A549 (cell line): ENCODE measurements around the gene PNLDC1. TPM values are rescaled to one million over a fixed set of nuclear protein-coding genes. Genes with fewer than 3 reads are reported as not detected.
A peak's percentile ranks its signal among the peaks of the same experiment; 100 is the strongest.

Source experiments
- ATAC-seq, 2 experiments: fragments of 200-7000 bp in 1 of 2; fragments of >200 bp in 1 of 2; cut with Nextera tagmentation in 1 of 2; cut with Tn5 transposase in 1 of 2; 3 replicates each; pipeline versions ENCODE4 v1.8.0 to v1.9.1; 2018 to 2020; ENCODE audit warnings: mild to moderate bottlenecking in 1 of 2, moderate library complexity in 1 of 2
- CTCF ChIA-PET: fragments of 300-600 bp; sonication (Branson Sonifier 250); formaldehyde crosslinking; extraction: SDS; loops from one replicate; lab custom pipeline; 2021; ENCODE audit warnings: antibody characterized with exemption, inconsistent platforms; lab: Yijun Ruan, JAX
- POLR2A ChIA-PET: fragments of 350-600 bp; formaldehyde crosslinking; extraction: SDS; loops from one replicate; lab custom pipeline; 2021; ENCODE audit warnings: antibody characterized with exemption, inconsistent platforms; lab: Yijun Ruan, JAX
- DNase-seq, 2 experiments: peaks; one replicate each; pipeline versions ENCODE4 v3.0.0 to v3.0.0-alpha.2; 2011 to 2016; ENCODE audit warnings: low read depth in 1 of 2, low spot score in 1 of 2
- FAIRE-seq: peaks from 2 replicates; lab custom pipeline; 2011; peaks lifted over from hg19 to GRCh38; lab: Jason Lieb, UNC
- H3K27ac ChIP-seq, 2 experiments: fragments of >200 bp; sonication (Bioruptor Twin); formaldehyde crosslinking; 3 replicates each; pipeline ENCODE4 v1.5.1; 2016 to 2017
- H3K4me1 ChIP-seq: fragments of >200 bp; sonication (Bioruptor Twin); formaldehyde crosslinking; 3 replicates; pipeline ENCODE4 v1.6.1; 2016
- H3K4me2 ChIP-seq: fragments of >200 bp; sonication (Bioruptor Twin); formaldehyde crosslinking; 3 replicates; pipeline ENCODE4 v1.6.1; 2016
- H3K4me3 ChIP-seq: fragments of >200 bp; sonication (Bioruptor Twin); formaldehyde crosslinking; 3 replicates; pipeline ENCODE4 v1.5.1; 2016
- H3K9me3 ChIP-seq: fragments of >200 bp; sonication (Bioruptor Twin); formaldehyde crosslinking; 3 replicates; pipeline ENCODE4 v1.6.1; 2016
- BHLHE40 ChIP-seq: IDR thresholded peaks from 2 replicates; pipeline ENCODE4 v1.6.1; 2012; ENCODE audit warnings: low read depth, low read length, inconsistent platforms
- CBX2 ChIP-seq: fragments of 200-600 bp; sonication (generic); IDR thresholded peaks from 2 replicates; pipeline ENCODE4 v1.6.1; 2016; ENCODE audit warnings: low read depth, mild to moderate bottlenecking, borderline replicate concordance
- CEBPB ChIP-seq, 2 experiments: fragments of >200 bp in 1 of 2; sonication (Bioruptor Twin) in 1 of 2; formaldehyde crosslinking in 1 of 2; IDR thresholded peaks; 2 replicates each; pipeline ENCODE4 v1.6.1; 2012 to 2016
- CHD2 ChIP-seq: fragments of 150-350 bp; IDR thresholded peaks from 2 replicates; pipeline ENCODE4 v1.6.1; 2014; ENCODE audit warnings: low read length; ENCODE audit not compliant: partially characterized antibody
- CHD4 ChIP-seq: fragments of 200-600 bp; sonication (generic); IDR thresholded peaks from 2 replicates; pipeline ENCODE4 v1.6.1; 2016; ENCODE audit warnings: antibody characterized with exemption, mild to moderate bottlenecking, borderline replicate concordance
- FOXS1 ChIP-seq: fragments of 250-450 bp; sonication (Bioruptor Pico); IDR thresholded peaks from 2 replicates; pipeline ENCODE4 v1.5.0; 2020; ENCODE audit warnings: mild to moderate bottlenecking, moderate library complexity
- HOXB13 ChIP-seq: fragments of 250-450 bp; sonication (Bioruptor Pico); IDR thresholded peaks from 2 replicates; pipeline ENCODE4 v1.5.0; 2020; ENCODE audit warnings: low read depth, mild to moderate bottlenecking, moderate library complexity
- HOXB5 ChIP-seq: fragments of 250-450 bp; sonication (Bioruptor Pico); IDR thresholded peaks from 2 replicates; pipeline ENCODE4 v1.5.0; 2020; ENCODE audit warnings: mild to moderate bottlenecking, moderate library complexity
- JUN ChIP-seq, 2 experiments: fragments of >200 bp; sonication (Bioruptor Twin); formaldehyde crosslinking; IDR thresholded peaks; 2 replicates in 1 of 2; 3 replicates in 1 of 2; pipeline ENCODE4 v1.6.1; 2016 to 2017
- MAFK ChIP-seq: fragments of 450-650 bp; IDR thresholded peaks from 2 replicates; pipeline ENCODE4 v1.6.1; 2014; ENCODE audit not compliant: partially characterized antibody
- NPAS2 ChIP-seq: fragments of 250-450 bp; sonication (Bioruptor Pico); IDR thresholded peaks from 2 replicates; pipeline ENCODE4 v1.8.0; 2022; ENCODE audit warnings: mild to moderate bottlenecking, moderate library complexity, borderline replicate concordance
- PHF8 ChIP-seq: fragments of 200-600 bp; sonication (generic); IDR thresholded peaks from 2 replicates; pipeline ENCODE4 v1.6.1; 2016; ENCODE audit warnings: low read depth, mild to moderate bottlenecking, antibody characterized with exemption, moderate library complexity, borderline replicate concordance
- POLR2A ChIP-seq: IDR thresholded peaks from 2 replicates; pipeline ENCODE4 v1.6.1; 2012; ENCODE audit warnings: mild to moderate bottlenecking, low read length
- RCOR1 ChIP-seq: fragments of 150-350 bp; IDR thresholded peaks from 2 replicates; pipeline ENCODE4 v1.6.1; 2014; ENCODE audit warnings: antibody characterized with exemption, low read length, low read depth
- RFX5 ChIP-seq: fragments of 450-650 bp; IDR thresholded peaks from 2 replicates; pipeline ENCODE4 v1.7.1; 2014; ENCODE audit warnings: antibody characterized with exemption, mild to moderate bottlenecking, moderate library complexity
- SREBF2 ChIP-seq: fragments of 450-650 bp; IDR thresholded peaks from 2 replicates; pipeline ENCODE4 v1.6.1; 2014; ENCODE audit warnings: mild to moderate bottlenecking, moderate library complexity
- ZFP36 ChIP-seq: fragments of 450-650 bp; IDR thresholded peaks from 2 replicates; pipeline ENCODE4 v1.6.1; 2014; ENCODE audit warnings: borderline replicate concordance; ENCODE audit not compliant: partially characterized antibody
- WGBS: methylation state at CpG from one replicate; pipeline ENCODE4 v1.1.6; 2017; ENCODE audit errors: missing lambda C conversion rate; 5-methylcytosine and 5-hydroxymethylcytosine counted together
- polyA plus RNA-seq, 4 experiments: library from polyadenylated mRNA; depleted of rRNA in 3 of 4; stranded (reverse); fragments of >200 nt; fragmentation: RNase III in 1 of 4; extraction: RNeasy Plus Mini Kit Qiagen cat#74134 plus additional on column Dnase treatment in 1 of 4; gene quantifications; 2 replicates in 3 of 4; 3 replicates in 1 of 4; pipeline ENCODE4 v1.2.3, GENCODE V29; 2011 to 2017
- TF ChIP-seq, protein P1 (sequence below): IDR thresholded peaks from 2 replicates; pipeline ENCODE4 v1.6.1; 2012
- TF ChIP-seq, protein P2 (sequence below): IDR thresholded peaks from 2 replicates; pipeline ENCODE4 v1.6.1; 2012
- TF ChIP-seq, protein P3 (sequence below): IDR thresholded peaks from 2 replicates; pipeline ENCODE4 v1.6.1; 2012; ENCODE audit warnings: low read depth, borderline replicate concordance
- TF ChIP-seq, protein P4 (sequence below): fragments of >200 bp; sonication (Bioruptor Twin); formaldehyde crosslinking; IDR thresholded peaks from 2 replicates; pipeline ENCODE4 v1.6.1; 2016
- TF ChIP-seq, protein P5 (sequence below): fragments of 450-650 bp; IDR thresholded peaks from 2 replicates; pipeline ENCODE4 v1.6.1; 2014; ENCODE audit warnings: antibody characterized with exemption
- TF ChIP-seq, protein P6 (sequence below): fragments of 250-450 bp; sonication (Bioruptor Pico); IDR thresholded peaks from 2 replicates; pipeline ENCODE4 v1.5.0; 2020; ENCODE audit warnings: low read depth, mild to moderate bottlenecking, moderate library complexity
- TF ChIP-seq, protein P7 (sequence below): fragments of 250-450 bp; sonication (Bioruptor Pico); IDR thresholded peaks from 2 replicates; pipeline ENCODE4 v1.5.0; 2021; ENCODE audit warnings: mild to moderate bottlenecking, moderate library complexity, borderline replicate concordance

Gene PNLDC1
- polyA plus RNA-seq, 2 of the 4 experiments (the other 2 are of a cell fraction): 0.09 to 0.13 TPM

DNA sequence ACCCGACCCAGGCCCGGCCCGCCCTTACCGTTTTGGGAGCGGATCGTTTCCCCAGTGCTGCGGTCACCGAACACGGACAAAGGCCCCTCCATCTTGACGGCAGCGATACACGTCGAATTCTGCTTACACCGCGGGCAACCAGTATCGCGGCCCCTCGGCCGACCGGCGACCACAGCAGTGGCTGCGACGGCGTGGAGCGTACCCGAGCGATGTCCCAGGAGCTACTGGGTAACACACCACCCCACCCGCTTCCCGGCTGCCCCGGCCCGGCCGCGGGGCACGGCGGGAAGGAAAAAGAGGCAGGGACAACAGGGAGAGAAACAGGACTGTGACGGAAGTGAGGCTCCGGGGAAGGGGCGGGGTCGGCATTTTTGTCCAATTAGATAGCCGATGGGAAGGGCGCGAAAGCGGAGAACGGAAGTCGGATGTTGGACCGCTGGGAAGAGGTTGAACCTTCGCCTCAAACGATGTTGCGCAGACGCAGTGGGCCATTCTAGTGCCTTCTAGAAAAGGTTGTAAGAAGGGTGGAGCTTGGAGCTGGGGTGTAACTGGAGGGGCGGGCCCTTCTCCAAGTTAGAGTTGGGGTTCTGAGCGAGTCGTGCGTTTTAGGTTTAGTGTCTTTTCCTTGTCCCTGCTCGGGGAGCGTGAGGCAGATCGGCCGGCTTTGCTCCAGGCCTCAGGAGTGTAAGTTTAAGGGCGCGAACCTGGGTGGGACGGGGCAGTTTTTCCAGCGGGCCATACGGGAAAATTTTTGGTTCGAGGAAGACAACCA lies 10.5 kb upstream of the PNLDC1 start, which contains the start of gene TCP1:
Gene TCP1 (minus strand): TSS at position 226 of the 772 bp plus-strand sequence. CDS start 134 bp downstream, at position 92.
- H3K9me3 ChIP-seq: no peaks in the 10 kb centered on the region
- FAIRE-seq: no peak
- TF ChIP-seq JUN (IDR thresholded peaks at IDR 0.05) (peak in 1 of 2 experiments; percentile 56; a peak in 3 of 5 replicates), HOXB5 (CRISPR knock-in tag) (0 out of 2 replicates have a peak, but pooled peaks have one; percentile 59), MAFK (peak; percentile 57), POLR2A (peak; percentile 95), CHD2 (no peak)
- TF ChIP-seq, protein P1, sequence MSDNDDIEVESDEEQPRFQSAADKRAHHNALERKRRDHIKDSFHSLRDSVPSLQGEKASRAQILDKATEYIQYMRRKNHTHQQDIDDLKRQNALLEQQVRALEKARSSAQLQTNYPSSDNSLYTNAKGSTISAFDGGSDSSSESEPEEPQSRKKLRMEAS: peak; percentile 67
- TF ChIP-seq, protein P2, sequence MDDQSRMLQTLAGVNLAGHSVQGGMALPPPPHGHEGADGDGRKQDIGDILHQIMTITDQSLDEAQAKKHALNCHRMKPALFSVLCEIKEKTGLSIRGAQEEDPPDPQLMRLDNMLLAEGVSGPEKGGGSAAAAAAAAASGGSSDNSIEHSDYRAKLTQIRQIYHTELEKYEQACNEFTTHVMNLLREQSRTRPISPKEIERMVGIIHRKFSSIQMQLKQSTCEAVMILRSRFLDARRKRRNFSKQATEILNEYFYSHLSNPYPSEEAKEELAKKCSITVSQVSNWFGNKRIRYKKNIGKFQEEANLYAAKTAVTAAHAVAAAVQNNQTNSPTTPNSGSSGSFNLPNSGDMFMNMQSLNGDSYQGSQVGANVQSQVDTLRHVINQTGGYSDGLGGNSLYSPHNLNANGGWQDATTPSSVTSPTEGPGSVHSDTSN: no peak
- TF ChIP-seq, protein P3, sequence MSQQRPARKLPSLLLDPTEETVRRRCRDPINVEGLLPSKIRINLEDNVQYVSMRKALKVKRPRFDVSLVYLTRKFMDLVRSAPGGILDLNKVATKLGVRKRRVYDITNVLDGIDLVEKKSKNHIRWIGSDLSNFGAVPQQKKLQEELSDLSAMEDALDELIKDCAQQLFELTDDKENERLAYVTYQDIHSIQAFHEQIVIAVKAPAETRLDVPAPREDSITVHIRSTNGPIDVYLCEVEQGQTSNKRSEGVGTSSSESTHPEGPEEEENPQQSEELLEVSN: peak; percentile 87
- peak; percentile 90 to 91 for ATAC-seq
- DNase-seq: peak; percentile 85 to 98
- ChIA-PET CTCF (no interaction called here), POLR2A (interaction anchor here (0.6 to 2.9 kb wide), 11 partner anchors 11 to 97 kb away, joined by 3 to 15 read pairs (median 5); partner anchors contain the start of genes ACAT2, SOD2 and WTAP)
- H3K27ac ChIP-seq: peak within 1 kb of the TSS; percentile 95 to 99
- H3K4me3 ChIP-seq: peak within 1 kb of the TSS; percentile 92
- H3K4me1 ChIP-seq: peaks cover 42% of the 10 kb centered on the region
- WGBS: 2% methylated on average over 28 of the region's 64 CpGs
- H3K4me2 ChIP-seq: peak within 1 kb of the TSS; percentile 96

DNA sequence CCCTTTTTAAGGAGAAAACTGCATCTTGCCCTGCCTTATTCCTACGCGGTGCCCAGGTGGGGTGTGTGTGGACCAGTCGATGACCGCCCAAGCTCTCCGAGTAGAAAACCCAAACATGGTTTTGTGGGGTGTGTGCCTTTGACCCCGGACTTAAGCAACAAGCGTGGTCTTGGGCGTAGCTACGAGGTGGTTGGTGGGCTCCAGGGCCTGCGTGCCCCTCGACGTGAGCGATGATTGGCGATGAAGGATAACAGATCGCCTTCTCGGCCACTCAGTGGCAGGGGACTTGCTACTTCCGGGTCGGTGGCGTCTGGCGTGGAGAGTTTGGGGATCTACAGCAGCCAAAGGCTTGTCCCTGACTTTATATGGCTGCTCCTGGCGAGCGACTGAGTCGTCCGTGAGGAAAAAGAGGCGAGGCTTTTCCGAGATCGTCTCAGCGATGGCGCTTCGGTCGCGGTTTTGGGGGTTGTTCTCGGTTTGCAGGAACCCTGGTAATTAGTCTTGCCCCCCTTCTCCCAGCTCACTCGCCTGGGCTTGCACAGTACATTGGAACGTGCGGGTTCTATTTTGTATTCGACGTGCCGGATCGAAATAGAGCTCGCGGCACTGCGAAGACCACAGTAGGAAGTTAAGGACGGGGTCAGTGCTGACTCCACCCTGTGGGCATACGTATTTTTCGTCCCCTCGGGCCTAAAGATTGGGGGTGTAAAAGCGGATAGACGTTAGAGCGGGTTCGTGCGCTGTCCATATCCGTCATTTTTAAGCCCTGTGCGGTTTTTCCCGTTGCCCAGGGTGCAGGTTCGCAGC lies 9.7 kb upstream of the PNLDC1 start, which contains the start of gene MRPL18:
Gene MRPL18 (plus strand): TSS at position 319 of the 807 bp plus-strand sequence. CDS start 121 bp downstream, at position 440.
- POLR2A ChIA-PET: interaction anchor here (0.8 to 2.9 kb wide), 9 partner anchors 11 to 98 kb away, joined by 3 to 15 read pairs (median 5); partner anchors contain the start of genes ACAT2, SOD2 and WTAP
- Histone ChIP-seq H3K9me3 (no peaks in the 10 kb centered on the region), H3K27ac (peak within 1 kb of the TSS; percentile 95 to 99), H3K4me2 (peak within 1 kb of the TSS; percentile 96), H3K4me3 (peak within 1 kb of the TSS; percentile 92), H3K4me1 (peaks cover 42% of the 10 kb centered on the region)
- FAIRE-seq (no peak), ATAC-seq (peak; percentile 93 to 94), DNase-seq (peak; percentile 81 to 98)
- CTCF ChIA-PET: interaction anchor here (1.2 to 1.3 kb wide), 2 partner anchors 16 to 100 kb away, joined by 4 read pairs; no protein-coding TSS in a partner anchor
- 1% methylated on average over 33 of the region's 56 CpGs for WGBS
- TF ChIP-seq SREBF2: no peak
- no peak for TF ChIP-seq CBX2
- peak; percentile 54; the same call in 1 of the 2 replicates for TF ChIP-seq PHF8
- TF ChIP-seq, protein P4, sequence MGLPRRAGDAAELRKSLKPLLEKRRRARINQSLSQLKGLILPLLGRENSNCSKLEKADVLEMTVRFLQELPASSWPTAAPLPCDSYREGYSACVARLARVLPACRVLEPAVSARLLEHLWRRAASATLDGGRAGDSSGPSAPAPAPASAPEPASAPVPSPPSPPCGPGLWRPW: no peak
- no peak for TF ChIP-seq BHLHE40
- TF ChIP-seq CHD2: no peak
- no peak for TF ChIP-seq NPAS2
- TF ChIP-seq HOXB5 (CRISPR knock-in tag): no peak
- TF ChIP-seq, protein P5, sequence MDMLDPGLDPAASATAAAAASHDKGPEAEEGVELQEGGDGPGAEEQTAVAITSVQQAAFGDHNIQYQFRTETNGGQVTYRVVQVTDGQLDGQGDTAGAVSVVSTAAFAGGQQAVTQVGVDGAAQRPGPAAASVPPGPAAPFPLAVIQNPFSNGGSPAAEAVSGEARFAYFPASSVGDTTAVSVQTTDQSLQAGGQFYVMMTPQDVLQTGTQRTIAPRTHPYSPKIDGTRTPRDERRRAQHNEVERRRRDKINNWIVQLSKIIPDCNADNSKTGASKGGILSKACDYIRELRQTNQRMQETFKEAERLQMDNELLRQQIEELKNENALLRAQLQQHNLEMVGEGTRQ: no peak
- TF ChIP-seq, protein P6, sequence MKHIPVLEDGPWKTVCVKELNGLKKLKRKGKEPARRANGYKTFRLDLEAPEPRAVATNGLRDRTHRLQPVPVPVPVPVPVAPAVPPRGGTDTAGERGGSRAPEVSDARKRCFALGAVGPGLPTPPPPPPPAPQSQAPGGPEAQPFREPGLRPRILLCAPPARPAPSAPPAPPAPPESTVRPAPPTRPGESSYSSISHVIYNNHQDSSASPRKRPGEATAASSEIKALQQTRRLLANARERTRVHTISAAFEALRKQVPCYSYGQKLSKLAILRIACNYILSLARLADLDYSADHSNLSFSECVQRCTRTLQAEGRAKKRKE (CRISPR knock-in tag): no peak
- TF ChIP-seq, protein P1: peak; percentile 49
- TF ChIP-seq RFX5: no peak
- no peak for TF ChIP-seq FOXS1 (CRISPR knock-in tag)
- TF ChIP-seq ZFP36: no peak
- TF ChIP-seq, protein P7, sequence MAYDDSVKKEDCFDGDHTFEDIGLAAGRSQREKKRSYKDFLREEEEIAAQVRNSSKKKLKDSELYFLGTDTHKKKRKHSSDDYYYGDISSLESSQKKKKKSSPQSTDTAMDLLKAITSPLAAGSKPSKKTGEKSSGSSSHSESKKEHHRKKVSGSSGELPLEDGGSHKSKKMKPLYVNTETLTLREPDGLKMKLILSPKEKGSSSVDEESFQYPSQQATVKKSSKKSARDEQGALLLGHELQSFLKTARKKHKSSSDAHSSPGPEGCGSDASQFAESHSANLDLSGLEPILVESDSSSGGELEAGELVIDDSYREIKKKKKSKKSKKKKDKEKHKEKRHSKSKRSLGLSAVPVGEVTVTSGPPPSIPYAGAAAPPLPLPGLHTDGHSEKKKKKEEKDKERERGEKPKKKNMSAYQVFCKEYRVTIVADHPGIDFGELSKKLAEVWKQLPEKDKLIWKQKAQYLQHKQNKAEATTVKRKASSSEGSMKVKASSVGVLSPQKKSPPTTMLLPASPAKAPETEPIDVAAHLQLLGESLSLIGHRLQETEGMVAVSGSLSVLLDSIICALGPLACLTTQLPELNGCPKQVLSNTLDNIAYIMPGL (CRISPR knock-in tag): no peak
- TF ChIP-seq CHD4: no peak
- TF ChIP-seq JUN (IDR thresholded peaks at IDR 0.05): 0 out of 5 replicates have a peak, but pooled peaks of 1 of the 2 experiments have one; percentile 31
- peak; percentile 44 for TF ChIP-seq POLR2A
- no peak for TF ChIP-seq HOXB13 (CRISPR knock-in tag)
- TF ChIP-seq, protein P2: peak; percentile 89
- no peak for TF ChIP-seq RCOR1
- peak in 1 of 2 experiments; percentile 68; a peak in 2 of 4 replicates for TF ChIP-seq CEBPB (IDR thresholded peaks at IDR 0.05)
